MM.1S (cell line): ENCODE measurements around the gene NUDT22.

Source experiments
- DNase-seq: peaks from one replicate; pipeline ENCODE4 v3.0.0-alpha.2; 2015
- H2AFZ ChIP-seq: fragments of 300-600 bp; sonication (generic); 2 replicates; pipeline ENCODE4 v1.6.0; 2016; ENCODE audit warnings: antibody characterized with exemption, low read length
- H3F3A ChIP-seq: fragments of 300-600 bp; sonication (generic); 2 replicates; pipeline ENCODE4 v1.6.1; 2016; ENCODE audit warnings: mild to moderate bottlenecking, antibody characterized with exemption, low read length, moderate library complexity, mixed read lengths; ENCODE audit not compliant: insufficient read depth
- H3K27ac ChIP-seq: fragments of 300-600 bp; sonication (generic); 2 replicates; pipeline ENCODE4 v1.5.1; 2016; ENCODE audit warnings: mild to moderate bottlenecking, low read length
- H3K27me3 ChIP-seq: fragments of 300-600 bp; sonication (generic); replicated peaks from 2 replicates; pipeline ENCODE4 v1.6.0; 2016; ENCODE audit warnings: low read length; ENCODE audit not compliant: insufficient read depth
- H3K36me3 ChIP-seq: fragments of 300-600 bp; sonication (generic); replicated peaks from 2 replicates; pipeline ENCODE4 v1.6.1; 2016; ENCODE audit warnings: mild to moderate bottlenecking, low read length, mixed read lengths; ENCODE audit not compliant: insufficient read depth
- H3K4me1 ChIP-seq: fragments of 300-600 bp; sonication (generic); 2 replicates; pipeline ENCODE4 v1.6.1; 2016; ENCODE audit warnings: low read length, mixed read lengths
- H3K4me2 ChIP-seq: fragments of 300-600 bp; sonication (generic); 2 replicates; pipeline ENCODE4 v1.6.0; 2016; ENCODE audit warnings: low read depth, low read length
- H3K4me3 ChIP-seq: fragments of 300-600 bp; sonication (generic); 2 replicates; pipeline ENCODE4 v1.5.1; 2016; ENCODE audit warnings: low read length, mixed read lengths
- H3K79me2 ChIP-seq: fragments of 300-600 bp; sonication (generic); 2 replicates; pipeline ENCODE4 v1.6.1; 2016; ENCODE audit warnings: mixed run types, low read length, mixed read lengths
- H3K9ac ChIP-seq: fragments of 300-600 bp; sonication (generic); 2 replicates; pipeline ENCODE4 v1.6.1; 2016; ENCODE audit warnings: low read length, mixed read lengths
- H3K9me2 ChIP-seq: fragments of 300-600 bp; sonication (generic); replicated peaks from 2 replicates; pipeline ENCODE4 v1.6.1; 2016; ENCODE audit warnings: mild to moderate bottlenecking, low read length, mixed read lengths; ENCODE audit not compliant: insufficient read depth
- H3K9me3 ChIP-seq: fragments of 300-600 bp; sonication (generic); replicated peaks from 2 replicates; pipeline ENCODE4 v1.6.1; 2016; ENCODE audit warnings: mild to moderate bottlenecking, low read length, mixed read lengths; ENCODE audit not compliant: insufficient read depth
- H4K20me1 ChIP-seq: fragments of 300-600 bp; sonication (generic); 2 replicates; pipeline ENCODE4 v1.6.1; 2016; ENCODE audit warnings: mild to moderate bottlenecking, low read length, moderate library complexity, mixed read lengths; ENCODE audit not compliant: insufficient read depth
- CTCF ChIP-seq: fragments of 300-600 bp; sonication (generic); IDR thresholded peaks from 2 replicates; pipeline ENCODE4 v1.5.1; 2016; ENCODE audit warnings: antibody characterized with exemption, low read length, mixed read lengths
- EZH2 ChIP-seq: fragments of 300-600 bp; sonication (generic); optimal IDR thresholded peaks from 2 replicates; pipeline ENCODE3; 2017; ENCODE audit warnings: low read depth, mild to moderate bottlenecking, antibody characterized with exemption, low read length, mixed read lengths
- EZH2phosphoT487 ChIP-seq: fragments of 300-600 bp; sonication (generic); IDR thresholded peaks from 2 replicates; pipeline ENCODE4 v1.6.1; 2018; ENCODE audit warnings: antibody characterized with exemption, low read length

NUDT22 gene

GRCh38 chr11:64219354-64219684 lies 6.8 kb upstream of the NUDT22 start:
- H3K27ac ChIP-seq, result no peak overlapping the region
- DNase-seq, result no peak
- H3K4me3 ChIP-seq, result no peak overlapping the region
- no peaks in the 10 kb centered on the region for H4K20me1 ChIP-seq
- no peaks in the 10 kb centered on the region for H3K9me2 ChIP-seq
- TF ChIP-seq CTCF, result no peak
- no peak for TF ChIP-seq EZH2phosphoT487
- TF ChIP-seq EZH2, result no peak
- no peaks in the 10 kb centered on the region for H3K9me3 ChIP-seq
- H3K27me3 ChIP-seq, result no peaks in the 10 kb centered on the region
- no peaks in the 10 kb centered on the region for H3K36me3 ChIP-seq
- H3K4me2 ChIP-seq, result no peak overlapping the region
- H3F3A ChIP-seq, result no peaks in the 10 kb centered on the region
- H3K9ac ChIP-seq, result no peak overlapping the region
- no peaks in the 10 kb centered on the region for H3K4me1 ChIP-seq
- no peaks in the 10 kb centered on the region for H3K79me2 ChIP-seq
- no peak overlapping the region for H2AFZ ChIP-seq

GRCh38 chr11:64219755-64220154 lies 6.3 kb upstream of the NUDT22 start:
- Histone ChIP-seq H3K27me3 (no peaks in the 10 kb centered on the region), H3K79me2 (no peaks in the 10 kb centered on the region), H2AFZ (no peak overlapping the region), H3K4me2 (no peak overlapping the region), H3K4me1 (no peaks in the 10 kb centered on the region), H3K4me3 (no peak overlapping the region), H3K27ac (no peak overlapping the region), H3K9me3 (no peaks in the 10 kb centered on the region), H4K20me1 (no peaks in the 10 kb centered on the region), H3K9me2 (no peaks in the 10 kb centered on the region), H3F3A (no peaks in the 10 kb centered on the region), H3K36me3 (no peaks in the 10 kb centered on the region), H3K9ac (no peak overlapping the region)
- DNase-seq, result no peak
- TF ChIP-seq EZH2phosphoT487 (no peak), EZH2 (no peak), CTCF (no peak)

- H3K36me3 ChIP-seq, result no peaks in the 10 kb centered on the region
- DNase-seq, result no peak
- H2AFZ ChIP-seq, result no peak overlapping the region
These were observed 5.8 kb upstream of the NUDT22 start for GRCh38 chr11:64220271-64220670.

More at GRCh38 chr11:64220271-64220670, 5.8 kb upstream of the NUDT22 start:
- Histone ChIP-seq H3K9me2 (no peaks in the 10 kb centered on the region), H3K4me2 (no peak overlapping the region), H3K9me3 (no peaks in the 10 kb centered on the region), H3F3A (no peaks in the 10 kb centered on the region), H3K27me3 (no peaks in the 10 kb centered on the region), H3K4me3 (no peak overlapping the region), H3K27ac (no peak overlapping the region), H3K9ac (no peak overlapping the region), H3K4me1 (no peaks in the 10 kb centered on the region), H4K20me1 (no peaks in the 10 kb centered on the region), H3K79me2 (peaks cover 3% of the 10 kb centered on the region)
- TF ChIP-seq CTCF, result no peak
- no peak for TF ChIP-seq EZH2
- TF ChIP-seq EZH2phosphoT487, result no peak
